ENCODE data around the gene ERCC1.

ERCC1 gene

DNA sequence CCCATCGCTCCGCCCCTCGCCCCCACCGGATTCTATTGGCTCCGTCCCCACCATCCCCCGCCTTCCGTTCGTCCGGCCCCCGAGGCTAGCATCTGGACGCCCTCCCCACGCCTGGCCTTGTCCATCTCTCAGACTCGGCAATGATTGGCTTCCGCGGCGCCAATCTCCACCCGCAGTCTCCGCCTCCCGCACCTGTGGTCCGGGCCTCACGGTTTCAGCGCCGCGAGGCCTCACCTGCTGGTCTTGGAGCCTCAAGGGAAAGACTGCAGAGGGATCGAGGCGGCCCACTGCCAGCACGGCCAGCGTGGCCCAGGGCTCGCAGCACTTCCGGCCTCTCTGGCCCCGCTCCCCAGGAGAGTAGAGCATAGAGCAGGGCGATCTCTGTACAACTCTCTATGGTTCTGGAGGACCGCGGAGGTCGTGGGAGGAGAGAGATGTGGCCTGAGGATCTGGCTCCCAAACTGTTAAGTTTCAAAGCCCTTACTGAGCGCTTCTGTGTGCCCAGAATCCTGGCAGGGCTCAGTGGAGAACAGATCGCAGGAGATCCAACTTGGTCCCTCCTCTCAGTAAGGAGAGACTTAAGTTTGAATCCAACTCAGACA lies at the start of gene ERCC1:
TSS of gene ERCC1 (minus strand) at position 329 of the 602 bp plus-strand sequence. CDS start 543 bp downstream, outside the sequence.
- Histone ChIP-seq H3K9ac (peak within 1 kb of the TSS; percentile 86), H4K20me1 (peaks cover 16% of the 10 kb centered on the region), H3K4me2 (peak within 1 kb of the TSS; percentile 97), H3K36me3 (peaks cover 14% of the 10 kb centered on the region), H3K9me3 (no peaks in the 10 kb centered on the region), H3K27ac (peak within 1 kb of the TSS; percentile 94), H3K27me3 (peaks cover under 1% of the 10 kb centered on the region; the same call in 1 of the 2 replicates), H3K4me1 (peaks cover 79% of the 10 kb centered on the region), H3K4me3 (peak within 1 kb of the TSS; percentile 76)
- no peak for TF ChIP-seq Cebpa-rat (IDR thresholded peaks at IDR 0.05)

DNA sequence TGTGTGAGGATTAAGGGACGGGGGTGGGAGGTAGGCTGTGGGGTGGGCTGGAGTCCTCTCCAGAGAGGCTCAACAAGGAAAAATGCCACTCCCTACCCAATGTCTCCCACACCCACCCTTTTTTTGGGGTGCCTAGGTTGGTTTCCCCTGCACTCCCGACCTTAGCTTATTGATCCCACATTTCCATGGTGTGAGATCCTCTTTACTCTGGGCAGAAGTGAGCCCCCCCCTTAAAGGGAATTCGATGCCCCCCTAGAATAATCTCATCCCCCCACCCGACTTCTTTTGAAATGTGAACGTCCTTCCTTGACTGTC lies 49.6 kb upstream of the ERCC1 start:
- TF ChIP-seq Cebpa-rat (IDR thresholded peaks at IDR 0.05): no peak

DNA sequence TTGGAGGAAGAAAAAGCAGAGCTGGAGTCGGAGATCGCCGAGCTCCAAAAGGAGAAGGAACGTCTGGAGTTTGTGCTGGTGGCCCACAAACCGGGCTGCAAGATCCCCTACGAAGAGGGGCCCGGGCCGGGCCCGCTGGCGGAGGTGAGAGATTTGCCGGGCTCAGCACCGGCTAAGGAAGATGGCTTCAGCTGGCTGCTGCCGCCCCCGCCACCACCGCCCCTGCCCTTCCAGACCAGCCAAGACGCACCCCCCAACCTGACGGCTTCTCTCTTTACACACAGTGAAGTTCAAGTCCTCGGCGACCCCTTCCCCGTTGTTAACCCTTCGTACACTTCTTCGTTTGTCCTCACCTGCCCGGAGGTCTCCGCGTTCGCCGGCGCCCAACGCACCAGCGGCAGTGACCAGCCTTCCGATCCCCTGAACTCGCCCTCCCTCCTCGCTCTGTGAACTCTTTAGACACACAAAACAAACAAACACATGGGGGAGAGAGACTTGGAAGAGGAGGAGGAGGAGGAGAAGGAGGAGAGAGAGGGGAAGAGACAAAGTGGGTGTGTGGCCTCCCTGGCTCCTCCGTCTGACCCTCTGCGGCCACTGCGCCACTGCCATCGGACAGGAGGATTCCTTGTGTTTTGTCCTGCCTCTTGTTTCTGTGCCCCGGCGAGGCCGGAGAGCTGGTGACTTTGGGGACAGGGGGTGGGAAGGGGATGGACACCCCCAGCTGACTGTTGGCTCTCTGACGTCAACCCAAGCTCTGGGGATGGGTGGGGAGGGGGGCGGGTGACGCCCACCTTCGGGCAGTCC lies 49.0 kb upstream of the ERCC1 start:
- Histone ChIP-seq H4K20me1 (peaks cover 19% of the 10 kb centered on the region), H3K9ac (no peak overlapping the region), H3K36me3 (no peaks in the 10 kb centered on the region), H3K4me2 (no peak overlapping the region; the same call in 1 of the 2 replicates), H3K9me3 (no peaks in the 10 kb centered on the region), H3K27me3 (peaks cover 67% of the 10 kb centered on the region), H3K27ac (no peak overlapping the region), H3K4me1 (peaks cover 45% of the 10 kb centered on the region), H3K4me3 (no peak overlapping the region)
- TF ChIP-seq Cebpa-rat (IDR thresholded peaks at IDR 0.05): no peak

More for the DNA sequence above, 49.6 kb upstream of the ERCC1 start:
- Histone ChIP-seq H3K27ac (no peak overlapping the region), H3K27me3 (peaks cover 63% of the 10 kb centered on the region), H3K9me3 (no peaks in the 10 kb centered on the region), H3K4me1 (peaks cover 44% of the 10 kb centered on the region), H3K4me3 (no peak overlapping the region), H4K20me1 (peaks cover 14% of the 10 kb centered on the region), H3K36me3 (no peaks in the 10 kb centered on the region), H3K4me2 (no peak overlapping the region), H3K9ac (no peak overlapping the region)

DNA sequence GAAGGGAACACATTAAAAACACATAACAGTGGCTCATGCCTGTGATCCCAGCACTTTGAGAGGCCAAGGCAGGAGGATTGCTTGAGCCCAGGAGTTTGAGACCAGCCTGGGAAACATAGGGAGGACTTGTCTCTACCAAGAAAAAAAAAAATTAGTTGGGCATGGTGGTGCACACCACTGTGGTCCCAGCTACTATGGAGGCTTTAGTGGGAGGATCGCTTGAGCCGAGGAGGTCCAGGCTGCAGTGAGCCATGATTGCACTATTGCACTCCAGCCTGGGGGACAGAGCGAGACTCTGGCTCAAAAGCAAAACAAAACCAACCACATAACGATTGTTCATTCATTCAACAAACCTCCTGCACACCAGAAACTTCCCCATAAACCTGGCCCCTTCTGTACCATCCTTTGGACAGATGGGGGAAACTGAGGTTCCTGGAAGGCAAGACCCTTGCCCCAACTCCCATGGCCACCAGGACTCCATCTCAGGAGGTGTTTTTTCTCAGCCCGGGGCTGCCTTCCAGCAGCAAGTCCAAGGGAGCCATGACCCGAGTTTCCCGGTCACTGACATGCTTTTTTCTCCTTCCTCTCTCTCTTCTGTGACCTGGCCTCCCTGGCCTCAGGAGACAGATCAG lies 48.3 kb upstream of the ERCC1 start:
- Histone ChIP-seq H3K9me3 (no peaks in the 10 kb centered on the region), H3K4me3 (no peak overlapping the region), H3K27ac (no peak overlapping the region), H3K4me1 (peaks cover 42% of the 10 kb centered on the region), H3K9ac (no peak overlapping the region), H3K4me2 (no peak overlapping the region; the same call in 1 of the 2 replicates), H3K36me3 (no peaks in the 10 kb centered on the region), H4K20me1 (peaks cover 19% of the 10 kb centered on the region), H3K27me3 (peaks cover 67% of the 10 kb centered on the region)
- no peak for TF ChIP-seq Cebpa-rat (IDR thresholded peaks at IDR 0.05)

DNA sequence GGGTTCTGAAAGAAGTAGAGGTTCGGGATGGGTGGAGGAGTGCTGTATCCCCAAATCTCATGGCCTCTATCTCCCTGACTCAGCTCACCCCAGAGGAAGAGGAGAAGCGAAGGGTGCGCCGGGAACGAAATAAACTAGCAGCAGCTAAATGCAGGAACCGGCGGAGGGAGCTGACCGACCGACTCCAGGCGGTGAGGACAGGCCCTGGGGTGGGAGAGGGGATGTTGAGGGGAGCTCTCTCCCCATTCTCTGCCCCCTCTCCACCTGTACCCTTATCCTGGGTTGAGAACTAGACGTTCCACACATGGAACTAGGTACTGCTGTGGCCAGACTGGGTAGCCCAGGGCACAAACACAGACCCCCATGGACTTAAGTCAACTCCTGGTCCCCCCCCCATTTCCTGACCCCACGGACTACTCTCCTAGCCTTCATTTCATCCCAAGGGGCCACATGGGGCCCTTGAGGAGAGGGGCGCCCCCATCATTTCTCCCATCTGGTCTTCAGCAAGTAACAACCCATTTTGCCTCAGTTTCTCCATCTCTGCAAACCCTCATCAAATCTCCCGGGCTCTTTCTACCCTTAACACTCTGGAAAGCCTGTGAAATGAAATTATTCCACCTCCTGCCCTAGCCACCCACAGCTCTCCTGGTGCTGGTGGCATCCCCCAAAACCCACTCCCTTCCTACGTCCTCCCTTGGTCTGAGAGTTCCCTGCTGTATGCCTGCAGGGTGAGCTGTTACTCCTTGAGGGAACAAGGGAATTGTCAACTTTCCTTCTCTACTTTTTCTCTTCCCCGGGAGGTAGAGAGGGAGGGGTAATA lies 47.6 kb upstream of the ERCC1 start:
- Histone ChIP-seq H3K27me3 (peaks cover 65% of the 10 kb centered on the region), H4K20me1 (peaks cover 19% of the 10 kb centered on the region), H3K4me2 (0 out of 2 replicates have a peak overlapping the region, but pooled peaks have one; percentile 100), H3K9me3 (no peaks in the 10 kb centered on the region), H3K4me3 (no peak overlapping the region), H3K4me1 (peaks cover 41% of the 10 kb centered on the region), H3K27ac (no peak overlapping the region), H3K9ac (no peak overlapping the region), H3K36me3 (no peaks in the 10 kb centered on the region)
- TF ChIP-seq Cebpa-rat (IDR thresholded peaks at IDR 0.05): no peak

DNA sequence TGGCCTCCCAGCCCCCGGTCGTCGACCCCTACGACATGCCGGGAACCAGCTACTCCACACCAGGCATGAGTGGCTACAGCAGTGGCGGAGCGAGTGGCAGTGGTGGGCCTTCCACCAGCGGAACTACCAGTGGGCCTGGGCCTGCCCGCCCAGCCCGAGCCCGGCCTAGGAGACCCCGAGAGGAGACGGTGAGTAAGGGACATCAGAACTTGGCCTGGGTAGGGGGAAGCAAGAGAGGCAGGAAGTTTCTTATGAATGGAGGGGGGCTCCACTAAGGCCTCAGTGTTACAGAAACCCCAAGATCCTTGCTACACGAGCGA lies 47.0 kb upstream of the ERCC1 start:
- Histone ChIP-seq H3K4me2 (peak overlapping the region; percentile 100), H3K9me3 (no peaks in the 10 kb centered on the region), H3K4me3 (no peak overlapping the region), H3K4me1 (peaks cover 36% of the 10 kb centered on the region), H3K27me3 (peaks cover 61% of the 10 kb centered on the region), H3K27ac (no peak overlapping the region), H3K9ac (no peak overlapping the region), H3K36me3 (no peaks in the 10 kb centered on the region), H4K20me1 (peaks cover 19% of the 10 kb centered on the region)
- no peak for TF ChIP-seq Cebpa-rat (IDR thresholded peaks at IDR 0.05)

DNA sequence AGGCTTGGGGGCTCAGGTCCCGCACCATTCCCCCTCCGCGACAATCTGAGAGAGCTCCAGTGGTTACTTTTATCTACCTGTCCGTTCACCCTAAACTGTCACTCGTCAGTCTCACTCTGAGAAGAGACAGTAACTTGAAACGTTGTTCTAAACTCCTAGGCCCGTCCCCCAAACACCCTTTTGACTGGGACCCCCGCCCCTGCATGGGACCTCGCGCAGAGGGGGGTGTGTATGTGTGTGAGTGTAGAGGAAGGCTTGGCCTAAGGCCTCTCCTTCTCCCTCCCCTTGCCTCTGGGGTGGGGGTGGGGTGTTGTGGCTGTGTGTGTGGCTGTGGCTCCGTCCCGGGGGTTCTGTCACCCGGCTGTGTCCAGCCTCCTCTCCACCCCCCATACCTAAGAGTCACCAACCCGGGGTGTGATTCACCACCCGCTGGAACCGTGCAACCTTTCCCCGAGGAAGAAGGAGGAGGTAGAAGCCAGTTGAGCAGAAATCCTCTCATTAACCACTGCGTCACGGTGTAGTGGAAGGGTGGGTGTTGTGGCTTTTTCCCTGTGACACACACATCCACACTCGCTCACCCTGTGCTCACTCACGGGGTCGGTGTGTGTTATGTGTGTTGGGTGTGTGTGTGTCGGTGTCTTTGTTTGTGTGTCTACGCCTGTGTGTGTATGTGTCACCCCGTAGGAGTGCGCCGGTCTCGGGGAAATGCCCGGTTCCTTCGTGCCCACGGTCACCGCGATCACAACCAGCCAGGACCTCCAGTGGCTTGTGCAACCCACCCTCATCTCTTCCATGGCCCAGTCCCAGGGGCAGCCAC lies 46.4 kb upstream of the ERCC1 start:
- TF ChIP-seq Cebpa-rat (IDR thresholded peaks at IDR 0.05): no peak
- peaks cover 55% of the 10 kb centered on the region for H3K27me3 ChIP-seq
- H3K9me3 ChIP-seq: no peaks in the 10 kb centered on the region
- peaks cover 19% of the 10 kb centered on the region for H4K20me1 ChIP-seq
- peak overlapping the region; percentile 81 for H3K4me3 ChIP-seq
- H3K9ac ChIP-seq: peak overlapping the region; percentile 13; the same call in 1 of the 2 replicates
- H3K27ac ChIP-seq: no peak overlapping the region
- peak overlapping the region; percentile 100 for H3K4me2 ChIP-seq
- H3K36me3 ChIP-seq: no peaks in the 10 kb centered on the region
- H3K4me1 ChIP-seq: peaks cover 39% of the 10 kb centered on the region

DNA sequence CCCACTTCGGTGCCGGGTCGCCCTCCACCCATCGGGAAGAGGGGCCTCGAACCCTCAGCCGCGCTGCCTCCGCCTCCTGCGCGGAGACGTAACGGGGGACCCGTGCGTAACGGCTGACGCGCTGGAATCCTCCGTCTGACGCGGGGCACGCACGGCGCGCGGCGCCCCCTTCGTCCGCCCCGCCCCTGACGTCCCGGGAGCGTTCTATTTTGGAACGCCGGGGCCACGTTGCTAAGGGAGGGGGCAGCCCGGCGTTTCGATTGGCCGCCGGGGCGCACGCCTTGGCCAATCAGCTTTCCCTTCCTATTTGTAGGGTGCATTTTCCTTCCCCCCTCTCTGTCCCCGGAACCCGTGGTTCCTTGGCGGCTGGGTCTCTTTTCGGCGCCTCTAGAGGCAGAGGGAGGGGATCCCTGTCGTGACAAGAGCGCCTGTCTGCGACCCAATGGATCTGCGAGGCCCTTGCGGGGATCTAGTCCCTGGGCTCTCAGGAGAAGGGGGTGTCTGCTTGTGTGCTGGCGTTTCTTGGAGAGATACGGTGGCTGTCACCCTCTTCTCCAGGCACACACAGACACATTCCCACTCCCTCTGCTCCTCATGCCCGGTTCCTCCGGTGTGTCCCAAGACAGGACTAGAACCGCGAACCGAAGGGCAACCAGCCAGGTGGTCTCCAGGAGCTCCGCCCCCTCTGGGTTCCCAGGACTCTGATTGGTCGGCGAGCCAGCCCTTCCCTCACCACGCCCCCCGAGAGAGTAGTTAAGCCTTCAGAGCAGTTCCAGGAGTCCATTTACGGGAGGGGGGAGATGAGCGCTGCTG lies 45.6 kb upstream of the ERCC1 start:
- Histone ChIP-seq H3K27ac (peak overlapping the region; percentile 71), H4K20me1 (peaks cover 19% of the 10 kb centered on the region), H3K36me3 (no peaks in the 10 kb centered on the region), H3K27me3 (peaks cover 47% of the 10 kb centered on the region), H3K4me3 (peak overlapping the region; percentile 81), H3K4me1 (peaks cover 47% of the 10 kb centered on the region), H3K9me3 (no peaks in the 10 kb centered on the region), H3K4me2 (peak overlapping the region; percentile 100), H3K9ac (peak overlapping the region; percentile 82)
- no peak for TF ChIP-seq Cebpa-rat (IDR thresholded peaks at IDR 0.05)

All from BLaER1 (cell line).